HCT116 (cell line): Measurements from ENCODE around the gene FAM219A. TPM values are rescaled to one million over a fixed set of nuclear protein-coding genes. Genes with fewer than 3 reads are reported as not detected.

Source experiments
- ATAC-seq: fragments of 200-7000 bp; cut with Tn5 transposase; 2 replicates; pipeline ENCODE4 v1.9.1; 2020; ENCODE audit warnings: mild to moderate bottlenecking, moderate library complexity
- BruUV-seq: library from RNA; stranded (reverse); fragments of 400-500 nt; replicated peaks from 2 replicates; lab custom pipeline; 2021; lab: Mats Ljungman, UMichigan
- CTCF ChIA-PET: fragments of 300-600 bp; sonication (Branson Sonifier 250); formaldehyde crosslinking; loops from one replicate; lab custom pipeline; 2021; ENCODE audit warnings: antibody characterized with exemption; lab: Charles Lee
- POLR2A ChIA-PET: fragments of 300-600, 350-600 bp; sonication (Branson Sonifier 250); formaldehyde crosslinking; loops from one replicate; lab custom pipeline; 2021; ENCODE audit warnings: antibody characterized with exemption; lab: Charles Lee
- RAD21 ChIA-PET, 2 experiments: fragments of 300-600 bp; sonication (Branson Sonifier 250); formaldehyde crosslinking; loops; one replicate each; lab custom pipeline; 2023; ENCODE audit warnings: low total read pairs in 2 of 2; ENCODE audit not compliant: uncharacterized antibody in 2 of 2, unreplicated experiment in 2 of 2, low non-redundant PET in 1 of 2; lab: Charles Lee
- DNase-seq: peaks from one replicate; pipeline ENCODE4 v3.0.0-alpha.2; 2010; ENCODE audit warnings: low read depth, low spot score
- H2AFZ ChIP-seq: fragments of 200-600 bp; shearing (Covaris generic), sonication (generic); 2 replicates; pipeline ENCODE4 v1.6.1; 2017; ENCODE audit warnings: low read depth, mixed run types, mixed read lengths, antibody characterized with exemption, low read length; ENCODE audit not compliant: poor library complexity, severe bottlenecking
- H3K27ac ChIP-seq: 2 replicates; pipeline ENCODE4 v1.5.1; 2012; ENCODE audit warnings: low read depth, low read length
- H3K27me3 ChIP-seq: fragments of 200-600 bp; sonication (generic); 2 replicates; pipeline ENCODE4 v1.6.1; 2016; ENCODE audit warnings: mixed run types, low read length, mixed read lengths; ENCODE audit not compliant: insufficient read depth
- H3K36me3 ChIP-seq, 2 experiments: fragments of 200-500 bp in 1 of 2; fragments of 200-600 bp in 1 of 2; sonication (Bioruptor generic) in 1 of 2; sonication (generic) in 1 of 2; 2 replicates each; pipeline versions ENCODE4 v1.5.1 to v1.6.1; 2014 to 2016; ENCODE audit warnings: low read length in 2 of 2, inconsistent platforms in 1 of 2, mixed read lengths in 1 of 2, mixed run types in 1 of 2; ENCODE audit not compliant: insufficient read depth in 2 of 2, control insufficient read depth in 1 of 2
- H3K4me1 ChIP-seq, 2 experiments: fragments of 200-600 bp in 1 of 2; sonication (generic) in 1 of 2; 2 replicates each; pipeline versions ENCODE4 v1.5.1 to v1.6.1; 2012 to 2017; ENCODE audit warnings: low read length in 2 of 2, inconsistent platforms in 1 of 2, mild to moderate bottlenecking in 1 of 2, mixed read lengths in 1 of 2, mixed run types in 1 of 2, moderate library complexity in 1 of 2; ENCODE audit not compliant: insufficient read depth in 2 of 2, control insufficient read depth in 1 of 2
- H3K4me2 ChIP-seq: fragments of 200-600 bp; sonication (generic); 2 replicates; pipeline ENCODE4 v1.6.1; 2017; ENCODE audit warnings: mixed run types, low read length, mixed read lengths
- H3K4me3 ChIP-seq, 2 experiments: fragments of 200-600 bp in 1 of 2; sonication (generic) in 1 of 2; replicated peaks in 1 of 2; 2 replicates each; pipeline ENCODE4 v1.5.1; 2011 to 2016; ENCODE audit warnings: low read length in 2 of 2, control low read depth in 1 of 2, low read depth in 1 of 2, mild to moderate bottlenecking in 1 of 2, mixed read lengths in 1 of 2, mixed run types in 1 of 2
- H3K79me2 ChIP-seq: fragments of 200-600 bp; sonication (generic); 2 replicates; pipeline ENCODE4 v1.6.1; 2017; ENCODE audit warnings: mild to moderate bottlenecking, mixed run types, low read length, moderate library complexity, mixed read lengths; ENCODE audit not compliant: insufficient read depth
- H3K9ac ChIP-seq: fragments of 200-600 bp; sonication (generic); 2 replicates; pipeline ENCODE4 v1.6.1; 2016; ENCODE audit warnings: low read length, mixed read lengths
- H3K9me2 ChIP-seq: fragments of 200-600 bp; sonication (generic), shearing (Covaris generic); 2 replicates; pipeline ENCODE4 v1.6.1; 2017; ENCODE audit warnings: mixed run types, mild to moderate bottlenecking, moderate library complexity; ENCODE audit not compliant: insufficient read depth
- H3K9me3 ChIP-seq, 2 experiments: fragments of 200-500 bp in 1 of 2; fragments of 200-600 bp in 1 of 2; sonication (Bioruptor generic) in 1 of 2; sonication (generic) in 1 of 2; 2 replicates each; pipeline ENCODE4 v1.6.1; 2014 to 2017; ENCODE audit warnings: low read length in 2 of 2, mixed read lengths in 2 of 2, inconsistent platforms in 1 of 2, low read depth in 1 of 2, mild to moderate bottlenecking in 1 of 2, mixed run types in 1 of 2, moderate library complexity in 1 of 2; ENCODE audit not compliant: control insufficient read depth in 1 of 2, insufficient read depth in 1 of 2
- H4K20me1 ChIP-seq: fragments of 200-600 bp; sonication (generic), shearing (Covaris generic); 2 replicates; pipeline ENCODE4 v1.6.1; 2017; ENCODE audit warnings: mixed run types, mild to moderate bottlenecking, moderate library complexity; ENCODE audit not compliant: insufficient read depth
- CBX3 ChIP-seq: IDR thresholded peaks from 2 replicates; pipeline ENCODE4 v1.6.1; 2012; ENCODE audit warnings: low read depth
- EZH2 ChIP-seq: fragments of 200-600 bp; sonication (generic); IDR thresholded peaks from 2 replicates; pipeline ENCODE4 v1.6.1; 2017; ENCODE audit warnings: antibody characterized with exemption, mixed run types
- FOSL1 ChIP-seq: IDR thresholded peaks from 2 replicates; pipeline ENCODE4 v1.6.1; 2012; ENCODE audit warnings: low read depth
- RAD21 ChIP-seq: IDR thresholded peaks from 2 replicates; pipeline ENCODE4 v1.6.1; 2012; ENCODE audit warnings: low read depth, mild to moderate bottlenecking
- SP1 ChIP-seq: IDR thresholded peaks from 2 replicates; pipeline ENCODE4 v1.6.1; 2012; ENCODE audit warnings: low read depth
- YY1 ChIP-seq: IDR thresholded peaks from 2 replicates; pipeline ENCODE4 v1.6.1; 2011; ENCODE audit warnings: low read length, low read depth, moderate library complexity, mild to moderate bottlenecking; ENCODE audit not compliant: insufficient replicate concordance; ENCODE audit errors: extremely low read depth
- intact Hi-C: fragments of 100-400 bp; cut with micrococcal nuclease; formaldehyde crosslinking; loops from 2 replicates; pipeline ENCODE4 v1.10.0; 2022
- total RNA-seq: library from RNA; stranded (reverse); gene quantifications from one replicate; pipeline ENCODE4 v1.2.1, GENCODE V29; 2021; ENCODE audit not compliant: unreplicated experiment
- TF ChIP-seq, protein P1 (sequence below): IDR thresholded peaks from 2 replicates; pipeline ENCODE4 v1.6.1; 2012
- TF ChIP-seq, protein P2 (sequence below): IDR thresholded peaks from 2 replicates; pipeline ENCODE4 v1.6.1; 2012; ENCODE audit warnings: low read depth

The FAM219A gene
- total RNA-seq, 1 experiment from 2014 or later = 13.4 TPM

DNA sequence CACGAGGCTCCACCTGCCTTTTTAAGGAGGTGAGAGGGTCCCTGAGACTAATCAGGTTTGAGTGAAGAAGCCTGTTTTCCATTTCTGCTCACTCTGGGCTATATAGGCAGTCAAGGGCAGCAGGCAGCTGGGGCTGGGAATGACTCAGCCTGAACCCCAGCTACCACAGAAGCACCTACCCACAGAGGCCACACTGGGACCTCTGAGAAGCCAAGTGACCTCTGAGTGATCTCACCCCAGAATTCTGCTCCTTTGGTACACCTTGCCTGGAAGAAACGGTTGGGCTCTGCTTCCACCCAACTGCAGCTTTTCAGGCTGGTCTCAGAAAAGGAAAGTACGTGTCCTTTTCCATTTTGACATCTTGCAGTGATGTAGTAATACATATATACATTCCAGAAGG lies 6.8 kb downstream of the FAM219A start:
- BruUV-seq = no TSS peak
- ChIA-PET RAD21 (no interaction called here), POLR2A (no interaction called here), CTCF (no interaction called here)
- no peak overlapping the region for H2AFZ ChIP-seq
- H3K9me2 ChIP-seq = no peaks in the 10 kb centered on the region
- DNase-seq = no peak
- H3K79me2 ChIP-seq = peaks cover 11% of the 10 kb centered on the region
- no peak for ATAC-seq
- TF ChIP-seq CBX3 = no peak
- no peak for TF ChIP-seq SP1
- no peak for TF ChIP-seq YY1
- TF ChIP-seq FOSL1 = no peak
- TF ChIP-seq, protein P1, sequence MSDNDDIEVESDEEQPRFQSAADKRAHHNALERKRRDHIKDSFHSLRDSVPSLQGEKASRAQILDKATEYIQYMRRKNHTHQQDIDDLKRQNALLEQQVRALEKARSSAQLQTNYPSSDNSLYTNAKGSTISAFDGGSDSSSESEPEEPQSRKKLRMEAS = no peak
- TF ChIP-seq EZH2 = no peak
- TF ChIP-seq RAD21 = no peak
- TF ChIP-seq, protein P2, sequence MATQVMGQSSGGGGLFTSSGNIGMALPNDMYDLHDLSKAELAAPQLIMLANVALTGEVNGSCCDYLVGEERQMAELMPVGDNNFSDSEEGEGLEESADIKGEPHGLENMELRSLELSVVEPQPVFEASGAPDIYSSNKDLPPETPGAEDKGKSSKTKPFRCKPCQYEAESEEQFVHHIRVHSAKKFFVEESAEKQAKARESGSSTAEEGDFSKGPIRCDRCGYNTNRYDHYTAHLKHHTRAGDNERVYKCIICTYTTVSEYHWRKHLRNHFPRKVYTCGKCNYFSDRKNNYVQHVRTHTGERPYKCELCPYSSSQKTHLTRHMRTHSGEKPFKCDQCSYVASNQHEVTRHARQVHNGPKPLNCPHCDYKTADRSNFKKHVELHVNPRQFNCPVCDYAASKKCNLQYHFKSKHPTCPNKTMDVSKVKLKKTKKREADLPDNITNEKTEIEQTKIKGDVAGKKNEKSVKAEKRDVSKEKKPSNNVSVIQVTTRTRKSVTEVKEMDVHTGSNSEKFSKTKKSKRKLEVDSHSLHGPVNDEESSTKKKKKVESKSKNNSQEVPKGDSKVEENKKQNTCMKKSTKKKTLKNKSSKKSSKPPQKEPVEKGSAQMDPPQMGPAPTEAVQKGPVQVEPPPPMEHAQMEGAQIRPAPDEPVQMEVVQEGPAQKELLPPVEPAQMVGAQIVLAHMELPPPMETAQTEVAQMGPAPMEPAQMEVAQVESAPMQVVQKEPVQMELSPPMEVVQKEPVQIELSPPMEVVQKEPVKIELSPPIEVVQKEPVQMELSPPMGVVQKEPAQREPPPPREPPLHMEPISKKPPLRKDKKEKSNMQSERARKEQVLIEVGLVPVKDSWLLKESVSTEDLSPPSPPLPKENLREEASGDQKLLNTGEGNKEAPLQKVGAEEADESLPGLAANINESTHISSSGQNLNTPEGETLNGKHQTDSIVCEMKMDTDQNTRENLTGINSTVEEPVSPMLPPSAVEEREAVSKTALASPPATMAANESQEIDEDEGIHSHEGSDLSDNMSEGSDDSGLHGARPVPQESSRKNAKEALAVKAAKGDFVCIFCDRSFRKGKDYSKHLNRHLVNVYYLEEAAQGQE = no peak
- intact Hi-C loops = loop anchor here (10.0 kb wide), 1 partner anchor 407 kb away; the partner anchor contains the start of gene UBAP2
- peaks cover 4 to 21% of the 10 kb centered on the region in 2 experiments; a peak in 2 of 4 replicates for H3K4me1 ChIP-seq
- H3K4me2 ChIP-seq = 0 out of 2 replicates have a peak overlapping the region, but pooled peaks have one; percentile 6
- no peak overlapping the region for H3K9ac ChIP-seq
- H3K4me3 ChIP-seq = no peak overlapping the region
- H3K36me3 ChIP-seq = no peaks in the 10 kb centered on the region
- no peaks in the 10 kb centered on the region for H3K27me3 ChIP-seq
- no peaks in the 10 kb centered on the region for H3K9me3 ChIP-seq
- no peak overlapping the region for H3K27ac ChIP-seq
- H4K20me1 ChIP-seq = no peaks in the 10 kb centered on the region
